ENCODE data around the gene LIPE.

Gene LIPE

GRCh38 chr19:42375415-42376176 lies 51.6 kb downstream of the LIPE start:
- TF ChIP-seq ZNF8 (CRISPR knock-in tag; IDR thresholded peaks at IDR 0.05) (no peak), ESRRG (CRISPR knock-in tag; IDR thresholded peaks at IDR 0.05) (no peak), CSDC2 (CRISPR knock-in tag; IDR thresholded peaks at IDR 0.05) (no peak), SNAI2 (CRISPR knock-in tag; IDR thresholded peaks at IDR 0.05) (no peak), BACH2 (CRISPR knock-in tag; IDR thresholded peaks at IDR 0.05; ENCODE audit: borderline replicate concordance) (no peak), ZNF70 (CRISPR knock-in tag; IDR thresholded peaks at IDR 0.05) (no peak), CSRNP3 (CRISPR knock-in tag; IDR thresholded peaks at IDR 0.05) (no peak), ISL1 (CRISPR knock-in tag; IDR thresholded peaks at IDR 0.05) (no peak), ARNTL (CRISPR knock-in tag; IDR thresholded peaks at IDR 0.05; ENCODE audit: borderline replicate concordance, low read depth) (no peak), PATZ1 (CRISPR knock-in tag; IDR thresholded peaks at IDR 0.05; ENCODE audit: borderline replicate concordance) (no peak), ZFP30 (CRISPR knock-in tag; IDR thresholded peaks at IDR 0.05) (no peak), TCF4 (CRISPR knock-in tag; IDR thresholded peaks at IDR 0.05; ENCODE audit: borderline replicate concordance) (no peak), ZFP3 (CRISPR knock-in tag; IDR thresholded peaks at IDR 0.05) (no peak), ZNF565 (CRISPR knock-in tag; conservative IDR thresholded peaks at IDR 0.05; ENCODE audit: low read depth) (no peak), PPARA (CRISPR knock-in tag; IDR thresholded peaks at IDR 0.05; ENCODE audit: borderline replicate concordance) (no peak), TSHZ2 (CRISPR knock-in tag; IDR thresholded peaks at IDR 0.05) (no peak), OSR1 (CRISPR knock-in tag; IDR thresholded peaks at IDR 0.05) (no peak), ZC3H10 (CRISPR knock-in tag; IDR thresholded peaks at IDR 0.05) (no peak)
- ATAC-seq: no peak

GRCh38 chr19:42374826-42375376 lies 52.3 kb downstream of the LIPE start:
- no peak for ATAC-seq
- TF ChIP-seq TOX (CRISPR knock-in tag; IDR thresholded peaks at IDR 0.05; ENCODE audit: borderline replicate concordance): no peak
- no peak for TF ChIP-seq ARNTL (CRISPR knock-in tag; IDR thresholded peaks at IDR 0.05; ENCODE audit: borderline replicate concordance, low read depth)
- no peak for TF ChIP-seq ZNF8 (CRISPR knock-in tag; IDR thresholded peaks at IDR 0.05)
- TF ChIP-seq CREB5 (CRISPR knock-in tag; IDR thresholded peaks at IDR 0.05; ENCODE audit: low read depth): no peak
- TF ChIP-seq CSRNP3 (CRISPR knock-in tag; IDR thresholded peaks at IDR 0.05): no peak
- TF ChIP-seq CSDC2 (CRISPR knock-in tag; IDR thresholded peaks at IDR 0.05): no peak
- no peak for TF ChIP-seq ZFP3 (CRISPR knock-in tag; IDR thresholded peaks at IDR 0.05)
- TF ChIP-seq TSHZ2 (CRISPR knock-in tag; IDR thresholded peaks at IDR 0.05): no peak
- TF ChIP-seq ZNF565 (CRISPR knock-in tag; conservative IDR thresholded peaks at IDR 0.05; ENCODE audit: low read depth): no peak
- TF ChIP-seq GLIS3 (CRISPR knock-in tag; IDR thresholded peaks at IDR 0.05): no peak
